Measurements from ENCODE around the gene KMT2C.
"Not testable (repeated sequence)": the region's sequence is repeated elsewhere in the genome, so short reads cannot be mapped to it uniquely, and the experiment has no call there.

Gene KMT2C

DNA sequence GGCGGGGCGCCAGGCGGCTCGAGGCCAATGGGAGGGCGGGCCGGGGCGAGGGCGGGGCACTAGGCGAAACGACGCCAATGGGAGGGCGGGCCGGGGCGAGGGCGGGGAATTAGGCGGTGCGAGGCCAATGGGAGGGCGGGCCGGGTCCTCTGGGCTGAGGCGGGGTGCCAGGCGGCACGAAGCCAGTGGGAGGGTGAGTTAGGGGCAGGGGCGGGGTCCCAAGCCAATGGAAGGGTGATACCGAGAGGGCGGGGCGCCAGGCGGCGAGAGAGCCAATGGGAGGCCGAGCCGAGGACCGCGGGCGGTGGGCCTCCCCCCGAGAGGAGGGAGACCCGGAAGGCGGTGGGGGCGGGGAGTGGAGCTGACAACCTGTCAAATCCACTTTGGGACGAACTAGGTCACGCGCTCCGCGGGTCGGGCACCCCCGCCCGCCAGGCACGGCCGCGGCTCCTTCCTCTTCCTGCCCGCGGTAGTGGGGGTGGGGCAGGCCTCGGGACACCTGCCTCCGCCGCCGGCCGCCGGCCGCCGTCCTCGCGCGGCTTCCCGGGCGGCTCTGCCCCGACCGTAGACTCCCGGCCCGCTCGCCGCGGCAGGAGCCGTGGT lies 28.0 kb upstream of the KMT2C start:
- Histone ChIP-seq H3K4me3 (ENCODE audit: low read depth, low read length) (peak overlapping the region; percentile 92), H3K9me3 (no peaks in the 10 kb centered on the region), H3K27me3 (no peaks in the 10 kb centered on the region), H3K4me1 (peaks cover 11% of the 10 kb centered on the region), H3K36me3 (no peaks in the 10 kb centered on the region)
- no peak for TF ChIP-seq CTCF (IDR thresholded peaks at IDR 0.05; ENCODE audit: low read depth, low read length)
- peak; percentile 100 for DNase-seq

DNA sequence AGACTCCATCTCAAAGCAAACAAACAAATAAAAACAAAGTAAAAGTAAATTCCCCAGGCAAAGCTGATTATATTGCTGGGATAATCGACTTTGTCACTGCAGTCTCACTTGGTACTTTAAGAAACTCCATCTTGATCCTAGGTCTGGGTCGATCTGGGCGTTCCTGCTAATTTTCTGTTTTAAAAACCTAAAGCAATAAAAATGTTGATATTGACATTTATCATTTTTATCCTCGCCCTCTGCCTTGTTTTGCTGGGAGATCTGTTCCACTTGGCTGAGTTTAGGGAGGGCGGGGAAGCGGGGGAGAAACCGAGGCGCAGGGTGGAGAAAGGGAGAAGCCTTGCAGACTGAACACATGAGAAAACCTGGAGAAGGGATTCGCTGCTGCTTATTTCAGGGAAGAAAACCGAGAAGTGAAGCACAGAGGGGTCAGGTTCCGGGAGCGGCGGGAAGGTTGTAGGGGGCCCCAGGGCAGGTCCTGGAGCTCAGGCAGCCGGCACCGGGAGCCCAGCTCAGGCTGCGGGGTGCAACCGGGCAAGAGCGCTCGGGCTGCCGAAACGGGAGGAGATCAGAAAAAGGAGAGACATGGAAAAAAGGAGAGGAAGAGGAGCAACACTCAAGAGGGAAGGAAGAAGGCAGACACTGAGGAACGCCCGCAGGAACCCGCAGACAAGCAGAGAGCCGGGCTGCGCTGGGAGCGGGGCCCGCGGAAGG lies 27.3 kb upstream of the KMT2C start:
- Histone ChIP-seq H3K9me3 (no peaks in the 10 kb centered on the region), H3K4me1 (peaks cover 11% of the 10 kb centered on the region), H3K36me3 (no peaks in the 10 kb centered on the region), H3K27me3 (no peaks in the 10 kb centered on the region), H3K4me3 (ENCODE audit: low read depth, low read length) (peak overlapping the region; percentile 81)
- DNase-seq: no peak
- no peak for TF ChIP-seq CTCF (IDR thresholded peaks at IDR 0.05; ENCODE audit: low read depth, low read length)

- no peaks in the 10 kb centered on the region for H3K27me3 ChIP-seq
- H3K9me3 ChIP-seq: no peaks in the 10 kb centered on the region
- peaks cover 11% of the 10 kb centered on the region for H3K4me1 ChIP-seq
- H3K4me3 ChIP-seq (ENCODE audit: low read depth, low read length): no peak overlapping the region
- TF ChIP-seq CTCF (IDR thresholded peaks at IDR 0.05; ENCODE audit: low read depth, low read length): no peak
- peak; percentile 58 for DNase-seq
- no peaks in the 10 kb centered on the region for H3K36me3 ChIP-seq
These were observed 24.0 kb upstream of the KMT2C start for GRCh38 chr7:152459724-152460251.

DNA sequence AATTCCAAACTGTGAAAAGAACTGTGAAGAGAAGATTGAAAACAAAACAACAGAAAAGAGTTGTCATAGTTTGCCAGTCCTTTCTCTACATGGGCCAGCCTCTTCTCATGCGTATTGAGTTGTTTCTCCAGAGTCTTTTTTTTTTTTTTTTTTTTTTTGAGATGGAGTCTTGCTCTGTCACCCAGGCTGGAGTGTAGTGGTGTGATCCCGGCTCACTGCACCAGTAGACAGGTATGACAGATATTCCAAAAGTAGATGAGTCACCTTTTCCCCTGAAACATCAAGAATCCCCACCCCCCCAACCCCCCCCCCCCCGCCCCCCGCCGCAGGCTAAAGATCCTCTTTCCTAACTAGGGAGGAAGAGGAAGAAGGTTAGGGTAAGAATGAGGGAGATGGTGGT lies 15.6 kb upstream of the KMT2C start:
- no peak for DNase-seq
- no peaks in the 10 kb centered on the region for H3K4me1 ChIP-seq
- no peaks in the 10 kb centered on the region for H3K27me3 ChIP-seq
- no peaks in the 10 kb centered on the region for H3K9me3 ChIP-seq
- no peak overlapping the region for H3K4me3 ChIP-seq (ENCODE audit: low read depth, low read length)
- no peak for TF ChIP-seq CTCF (IDR thresholded peaks at IDR 0.05; ENCODE audit: low read depth, low read length)
- H3K36me3 ChIP-seq: no peaks in the 10 kb centered on the region

DNA sequence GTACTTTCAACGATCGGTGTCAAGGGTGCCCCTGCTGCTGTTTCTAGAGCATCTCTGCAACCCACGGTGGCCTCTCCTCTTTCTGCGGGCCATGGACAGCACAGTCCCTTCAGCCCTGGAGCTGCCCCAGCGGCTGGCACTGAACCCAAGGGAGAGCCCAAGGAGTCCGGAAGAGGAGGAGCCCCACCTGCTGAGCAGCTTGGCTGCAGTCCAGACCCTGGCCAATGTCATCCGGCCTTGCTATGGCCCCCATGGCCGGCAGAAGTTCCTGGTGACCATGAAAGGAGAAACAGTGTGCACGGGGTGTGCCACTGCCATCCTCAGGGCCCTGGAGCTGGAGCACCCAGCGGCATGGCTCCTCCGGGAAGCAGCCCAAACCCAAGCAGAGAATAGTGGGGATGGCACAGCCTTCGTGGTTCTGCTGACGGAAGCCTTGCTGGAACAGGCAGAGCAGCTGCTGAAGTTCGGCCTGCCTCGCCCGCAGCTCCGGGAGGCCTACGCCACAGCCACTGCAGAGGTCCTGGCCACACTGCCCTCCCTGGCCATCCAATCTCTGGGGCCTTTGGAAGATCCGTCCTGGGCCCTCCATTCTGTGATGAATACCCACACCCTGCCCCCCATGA lies 9.7 kb upstream of the KMT2C start:
- H3K36me3 ChIP-seq; H3K27me3 ChIP-seq; DNase-seq; H3K9me3 ChIP-seq; H3K4me1 ChIP-seq; H3K4me3 ChIP-seq (ENCODE audit: low read depth, low read length): not testable (repeated sequence)

- H3K4me1 ChIP-seq: no peaks in the 10 kb centered on the region
- H3K9me3 ChIP-seq: no peaks in the 10 kb centered on the region
- DNase-seq: no peak
- no peaks in the 10 kb centered on the region for H3K27me3 ChIP-seq
- H3K4me3 ChIP-seq (ENCODE audit: low read depth, low read length): no peak overlapping the region
- H3K36me3 ChIP-seq: no peaks in the 10 kb centered on the region
- TF ChIP-seq CTCF (IDR thresholded peaks at IDR 0.05; ENCODE audit: low read depth, low read length): no peak
These were observed 7.8 kb upstream of the KMT2C start for GRCh38 chr7:152443586-152443985.
